ENCODE results near the gene PLCB2.

DNA sequence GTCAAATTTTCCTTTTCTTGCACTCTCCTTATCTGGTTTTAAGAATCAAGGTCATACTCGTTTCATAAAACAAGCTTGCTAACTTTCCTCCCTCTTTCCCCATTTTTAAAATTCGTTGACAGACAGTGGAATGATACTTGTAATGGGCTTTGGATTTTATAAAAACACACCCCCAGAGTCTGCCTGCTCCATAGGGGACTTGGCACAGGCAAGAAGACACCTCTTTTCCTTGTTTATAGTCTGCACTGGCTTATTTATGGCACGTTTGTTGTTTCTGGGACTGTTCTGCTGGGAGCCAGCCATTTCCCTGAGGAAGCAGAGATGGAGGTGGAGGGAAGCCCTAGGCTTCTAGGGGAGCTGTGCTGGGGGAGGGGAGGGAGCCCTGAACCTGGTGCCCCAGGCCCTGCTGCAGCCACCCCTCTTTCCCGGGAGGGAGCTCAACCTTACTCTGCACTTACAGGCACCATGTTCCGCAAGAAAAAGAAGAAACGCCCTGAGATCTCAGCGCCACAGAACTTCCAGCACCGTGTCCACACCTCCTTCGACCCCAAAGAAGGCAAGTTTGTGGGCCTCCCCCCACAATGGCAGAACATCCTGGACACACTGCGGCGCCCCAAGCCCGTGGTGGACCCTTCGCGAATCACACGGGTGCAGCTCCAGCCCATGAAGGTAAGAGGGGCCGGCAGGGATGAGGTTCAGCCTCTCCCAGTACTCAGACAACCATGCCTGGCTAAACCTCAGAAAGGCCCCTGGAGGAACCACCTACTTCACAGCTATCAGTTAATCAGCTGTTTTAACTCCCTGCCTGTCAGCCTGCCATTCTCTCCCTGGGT is 43.2 kb downstream of the PLCB2 start:
- TF ChIP-seq ZNF184 (tag by site-specific recombination; IDR thresholded peaks at IDR 0.05) (no peak), ZBTB1 (tag by site-specific recombination; IDR thresholded peaks at IDR 0.05) (no peak), ZNF626 (tag by site-specific recombination; IDR thresholded peaks at IDR 0.05) (no peak), ZNF549 (tag by site-specific recombination; IDR thresholded peaks at IDR 0.05) (no peak), HOXD13 (CRISPR knock-in tag; IDR thresholded peaks at IDR 0.05; ENCODE audit: borderline replicate concordance) (no peak)
- TF ChIP-seq, protein P1, sequence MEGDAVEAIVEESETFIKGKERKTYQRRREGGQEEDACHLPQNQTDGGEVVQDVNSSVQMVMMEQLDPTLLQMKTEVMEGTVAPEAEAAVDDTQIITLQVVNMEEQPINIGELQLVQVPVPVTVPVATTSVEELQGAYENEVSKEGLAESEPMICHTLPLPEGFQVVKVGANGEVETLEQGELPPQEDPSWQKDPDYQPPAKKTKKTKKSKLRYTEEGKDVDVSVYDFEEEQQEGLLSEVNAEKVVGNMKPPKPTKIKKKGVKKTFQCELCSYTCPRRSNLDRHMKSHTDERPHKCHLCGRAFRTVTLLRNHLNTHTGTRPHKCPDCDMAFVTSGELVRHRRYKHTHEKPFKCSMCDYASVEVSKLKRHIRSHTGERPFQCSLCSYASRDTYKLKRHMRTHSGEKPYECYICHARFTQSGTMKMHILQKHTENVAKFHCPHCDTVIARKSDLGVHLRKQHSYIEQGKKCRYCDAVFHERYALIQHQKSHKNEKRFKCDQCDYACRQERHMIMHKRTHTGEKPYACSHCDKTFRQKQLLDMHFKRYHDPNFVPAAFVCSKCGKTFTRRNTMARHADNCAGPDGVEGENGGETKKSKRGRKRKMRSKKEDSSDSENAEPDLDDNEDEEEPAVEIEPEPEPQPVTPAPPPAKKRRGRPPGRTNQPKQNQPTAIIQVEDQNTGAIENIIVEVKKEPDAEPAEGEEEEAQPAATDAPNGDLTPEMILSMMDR (tag by site-specific recombination; IDR thresholded peaks at IDR 0.05), result no peak
